ENCODE data around the gene BPGM.

Gene BPGM

GRCh38 chr7:134697205-134697886 is 50.7 kb downstream of the BPGM start:
- no peak for DNase-seq (ENCODE audit: low read depth in 2 of 2)

GRCh38 chr7:134698481-134698880 is 51.8 kb downstream of the BPGM start:
- DNase-seq (ENCODE audit: low read depth in 2 of 2), result no peak

GRCh38 chr7:134699021-134699818 is 52.6 kb downstream of the BPGM start:
- DNase-seq (ENCODE audit: low read depth in 2 of 2), result no peak

GRCh38 chr7:134699899-134700298 is 53.2 kb downstream of the BPGM start:
- DNase-seq (ENCODE audit: low read depth in 2 of 2), result no peak

- no peak for DNase-seq (ENCODE audit: low read depth in 2 of 2)
Measured at GRCh38 chr7:134701272-134701671, 54.6 kb downstream of the BPGM start.

- no peak for DNase-seq (ENCODE audit: low read depth in 2 of 2)
Measured at GRCh38 chr7:134702366-134703240, 56.0 kb downstream of the BPGM start.

GRCh38 chr7:134703241-134703594 is 56.6 kb downstream of the BPGM start:
- no peak for DNase-seq (ENCODE audit: low read depth in 2 of 2)

GRCh38 chr7:134703782-134704181 is 57.1 kb downstream of the BPGM start:
- no peak for DNase-seq (ENCODE audit: low read depth in 2 of 2)

- DNase-seq (ENCODE audit: low read depth in 2 of 2), result no peak
Measured at GRCh38 chr7:134704827-134705226, 58.2 kb downstream of the BPGM start.

- no peak for DNase-seq (ENCODE audit: low read depth in 2 of 2)
Measured at GRCh38 chr7:134705716-134706115, 59.1 kb downstream of the BPGM start.

GRCh38 chr7:134706468-134706867 is 59.8 kb downstream of the BPGM start:
- DNase-seq (ENCODE audit: low read depth in 2 of 2), result no peak

GRCh38 chr7:134707663-134708378 is 61.2 kb downstream of the BPGM start:
- DNase-seq (ENCODE audit: low read depth in 2 of 2), result no peak

GRCh38 chr7:134708692-134709091 is 62.0 kb downstream of the BPGM start:
- DNase-seq (ENCODE audit: low read depth in 2 of 2), result no peak

GRCh38 chr7:134709197-134709596 is 62.5 kb downstream of the BPGM start:
- DNase-seq (ENCODE audit: low read depth in 2 of 2), result no peak

GRCh38 chr7:134710511-134710853 is 63.8 kb downstream of the BPGM start:
- no peak for DNase-seq (ENCODE audit: low read depth in 2 of 2)

GRCh38 chr7:134710854-134711624 is 64.4 kb downstream of the BPGM start:
- DNase-seq (ENCODE audit: low read depth in 2 of 2), result peak; percentile 36

- DNase-seq (ENCODE audit: low read depth in 2 of 2), result no peak
Measured at GRCh38 chr7:134712196-134712595, 65.5 kb downstream of the BPGM start.

GRCh38 chr7:134714470-134715205 is 68.0 kb downstream of the BPGM start:
- DNase-seq (ENCODE audit: low read depth in 2 of 2), result no peak

- no peak for DNase-seq (ENCODE audit: low read depth in 2 of 2)
Measured at GRCh38 chr7:134718211-134718875, 71.7 kb downstream of the BPGM start.

Data from stimulated activated CD8-positive, alpha-beta memory T cell treated with anti-CD3 and anti-CD28 coated beads, Interleukin-15, amount 100 ng/mL, for 48 hours (primary cell).